ENCODE results near the gene ILRUN. TPM values are rescaled to one million over a fixed set of nuclear protein-coding genes. Genes with fewer than 3 reads are reported as not detected.

ILRUN gene
- total and polyA plus RNA-seq, 9 of the 15 experiments (the other 6 are each of a cell fraction or from before 2014, with no cell fraction given), result 24.9 to 78.9 (median 53.4) TPM

- no peak; the same call in 1 of the 2 replicates for TF ChIP-seq NR2C2 (CRISPR knock-in tag; IDR thresholded peaks at IDR 0.05)
- peak; percentile 88 for TF ChIP-seq NR2C2 (tag; IDR thresholded peaks at IDR 0.05)
- TF ChIP-seq LCOR (CRISPR knock-in tag; IDR thresholded peaks at IDR 0.05), result peak; percentile 89
- no peak for TF ChIP-seq ZNF395 (CRISPR knock-in tag; IDR thresholded peaks at IDR 0.05)
- peak; percentile 50; the same call in 1 of the 2 replicates for TF ChIP-seq MITF (IDR thresholded peaks at IDR 0.05)
- TF ChIP-seq THAP12 (CRISPR knock-in tag; IDR thresholded peaks at IDR 0.05), result peak; percentile 62
- no peak for TF ChIP-seq NCOA2 (IDR thresholded peaks at IDR 0.05; ENCODE audit: partially characterized antibody in 2 of 2)
- peak; percentile 81 for TF ChIP-seq NFRKB (IDR thresholded peaks at IDR 0.05; ENCODE audit: low read depth)
- peak; percentile 43 for TF ChIP-seq ARID1B (IDR thresholded peaks at IDR 0.05)
- peak in 1 of 2 experiments; percentile 95; a peak in 2 of 4 replicates for TF ChIP-seq RCOR1 (IDR thresholded peaks at IDR 0.05; ENCODE audit: borderline replicate concordance in 1 of 2, low read depth in 2 of 2, low read length in 2 of 2)
- TF ChIP-seq OTX1 (CRISPR knock-in tag; IDR thresholded peaks at IDR 0.05), result peak; percentile 4; the same call in 1 of the 2 replicates
- TF ChIP-seq ZNF212 (CRISPR knock-in tag; IDR thresholded peaks at IDR 0.05), result no peak
- no peak for TF ChIP-seq ZNF408 (CRISPR knock-in tag; IDR thresholded peaks at IDR 0.05; ENCODE audit: low read depth)
- TF ChIP-seq KLF10 (CRISPR knock-in tag; IDR thresholded peaks at IDR 0.05), result no peak
- peak; percentile 58 for TF ChIP-seq POLR2B (IDR thresholded peaks at IDR 0.05; ENCODE audit: low read depth, partially characterized antibody)
- no peak for TF ChIP-seq ZBTB33 (CRISPR knock-in tag; IDR thresholded peaks at IDR 0.05)
- 0 out of 2 replicates have a peak, but pooled peaks have one; percentile 6 for TF ChIP-seq MAFF (IDR thresholded peaks at IDR 0.05; ENCODE audit: low read length)
- no peak; a peak in 2 of 4 replicates for TF ChIP-seq MNT (conservative IDR thresholded peaks at IDR 0.05)
Observed at GRCh38 chr6:34696739-34697543, at the start of gene ILRUN (continued).

Measured in K562 (cell line).